ENCODE results near the gene SDHA.
"Not testable (repeated sequence)": the region's sequence is repeated elsewhere in the genome, so short reads cannot be mapped to it uniquely, and the experiment has no call there.

The SDHA gene

GRCh38 chr5:254322-254721, 36.2 kb downstream of the SDHA start:
- H3K4me1 ChIP-seq (ENCODE audit: control insufficient read depth, insufficient read depth, low read length) = not testable (repeated sequence)
- peaks cover 29% of the 10 kb centered on the region for H3K36me3 ChIP-seq (ENCODE audit: insufficient read depth, low read length)

GRCh38 chr5:255116-255515, 37.0 kb downstream of the SDHA start:
- H3K36me3 ChIP-seq (ENCODE audit: insufficient read depth, low read length) = peaks cover 29% of the 10 kb centered on the region
- not testable (repeated sequence) for H3K4me3 ChIP-seq (ENCODE audit: low read length); H3K4me2 ChIP-seq (ENCODE audit: low read length); H3K27me3 ChIP-seq (ENCODE audit: control insufficient read depth, insufficient read depth, low read length); H3K9me3 ChIP-seq (replicated peaks; ENCODE audit: low read length); H3K4me1 ChIP-seq (ENCODE audit: control insufficient read depth, insufficient read depth, low read length); H3K9ac ChIP-seq (ENCODE audit: low read depth, low read length)

More at GRCh38 chr5:254322-254721, 36.2 kb downstream of the SDHA start:
- not testable (repeated sequence) for H3K27me3 ChIP-seq (ENCODE audit: control insufficient read depth, insufficient read depth, low read length); H3K9ac ChIP-seq (ENCODE audit: low read depth, low read length); H3K4me3 ChIP-seq (ENCODE audit: low read length); H3K4me2 ChIP-seq (ENCODE audit: low read length); H3K9me3 ChIP-seq (replicated peaks; ENCODE audit: low read length)

GRCh38 chr5:256347-256746, 38.2 kb downstream of the SDHA start:
- not testable (repeated sequence) for H3K9ac ChIP-seq (ENCODE audit: low read depth, low read length); H3K4me3 ChIP-seq (ENCODE audit: low read length); H3K9me3 ChIP-seq (replicated peaks; ENCODE audit: low read length); H3K27me3 ChIP-seq (ENCODE audit: control insufficient read depth, insufficient read depth, low read length); H3K4me2 ChIP-seq (ENCODE audit: low read length); H3K4me1 ChIP-seq (ENCODE audit: control insufficient read depth, insufficient read depth, low read length)
- H3K36me3 ChIP-seq (ENCODE audit: insufficient read depth, low read length) = peaks cover 29% of the 10 kb centered on the region

- Histone ChIP-seq H3K9me3 (replicated peaks; ENCODE audit: low read length) (no peaks in the 10 kb centered on the region), H3K9ac (ENCODE audit: low read depth, low read length) (no peak overlapping the region), H3K36me3 (ENCODE audit: insufficient read depth, low read length) (peaks cover 29% of the 10 kb centered on the region), H3K4me3 (ENCODE audit: low read length) (no peak overlapping the region), H3K4me2 (ENCODE audit: low read length) (no peak overlapping the region), H3K4me1 (ENCODE audit: control insufficient read depth, insufficient read depth, low read length) (no peaks in the 10 kb centered on the region), H3K27me3 (ENCODE audit: control insufficient read depth, insufficient read depth, low read length) (no peaks in the 10 kb centered on the region)
Observed at GRCh38 chr5:257148-257547, 39.0 kb downstream of the SDHA start.

- peak overlapping the region; percentile 67 for H3K9ac ChIP-seq (ENCODE audit: low read depth, low read length)
- H3K27me3 ChIP-seq (ENCODE audit: control insufficient read depth, insufficient read depth, low read length); H3K9me3 ChIP-seq (replicated peaks; ENCODE audit: low read length); H3K4me3 ChIP-seq (ENCODE audit: low read length): not testable (repeated sequence)
- peak overlapping the region; percentile 28 for H3K4me2 ChIP-seq (ENCODE audit: low read length)
- H3K4me1 ChIP-seq (ENCODE audit: control insufficient read depth, insufficient read depth, low read length) = peaks cover 34% of the 10 kb centered on the region
- peaks cover 21% of the 10 kb centered on the region for H3K36me3 ChIP-seq (ENCODE audit: insufficient read depth, low read length)
Observed at GRCh38 chr5:263275-263974, 45.3 kb downstream of the SDHA start.

- Histone ChIP-seq H3K9me3 (replicated peaks; ENCODE audit: low read length) (no peaks in the 10 kb centered on the region), H3K9ac (ENCODE audit: low read depth, low read length) (peak overlapping the region; percentile 67), H3K4me2 (ENCODE audit: low read length) (no peak overlapping the region), H3K4me1 (ENCODE audit: control insufficient read depth, insufficient read depth, low read length) (peaks cover 34% of the 10 kb centered on the region), H3K4me3 (ENCODE audit: low read length) (no peak overlapping the region), H3K27me3 (ENCODE audit: control insufficient read depth, insufficient read depth, low read length) (no peaks in the 10 kb centered on the region), H3K36me3 (ENCODE audit: insufficient read depth, low read length) (peaks cover 20% of the 10 kb centered on the region)
Observed at GRCh38 chr5:264338-264737, 46.2 kb downstream of the SDHA start.

- not testable (repeated sequence) for H3K9ac ChIP-seq (ENCODE audit: low read depth, low read length); H3K27me3 ChIP-seq (ENCODE audit: control insufficient read depth, insufficient read depth, low read length); H3K9me3 ChIP-seq (replicated peaks; ENCODE audit: low read length); H3K4me3 ChIP-seq (ENCODE audit: low read length)
- Histone ChIP-seq H3K4me2 (ENCODE audit: low read length) (peak overlapping the region; percentile 52), H3K36me3 (ENCODE audit: insufficient read depth, low read length) (peaks cover 20% of the 10 kb centered on the region), H3K4me1 (ENCODE audit: control insufficient read depth, insufficient read depth, low read length) (peaks cover 39% of the 10 kb centered on the region)
Observed at GRCh38 chr5:266311-267026, 48.3 kb downstream of the SDHA start.

- Histone ChIP-seq H3K27me3 (ENCODE audit: control insufficient read depth, insufficient read depth, low read length) (no peaks in the 10 kb centered on the region), H3K4me1 (ENCODE audit: control insufficient read depth, insufficient read depth, low read length) (peaks cover 39% of the 10 kb centered on the region), H3K9me3 (replicated peaks; ENCODE audit: low read length) (no peaks in the 10 kb centered on the region), H3K4me2 (ENCODE audit: low read length) (no peak overlapping the region), H3K36me3 (ENCODE audit: insufficient read depth, low read length) (peaks cover 20% of the 10 kb centered on the region), H3K9ac (ENCODE audit: low read depth, low read length) (no peak overlapping the region), H3K4me3 (ENCODE audit: low read length) (no peak overlapping the region)
Observed at GRCh38 chr5:267716-268115, 49.6 kb downstream of the SDHA start.

- H3K4me1 ChIP-seq (ENCODE audit: control insufficient read depth, insufficient read depth, low read length) = peaks cover 20% of the 10 kb centered on the region
- H3K9me3 ChIP-seq (replicated peaks; ENCODE audit: low read length) = no peaks in the 10 kb centered on the region
- H3K27me3 ChIP-seq (ENCODE audit: control insufficient read depth, insufficient read depth, low read length) = no peaks in the 10 kb centered on the region
- H3K36me3 ChIP-seq (ENCODE audit: insufficient read depth, low read length) = peaks cover 26% of the 10 kb centered on the region
- no peak overlapping the region for H3K4me2 ChIP-seq (ENCODE audit: low read length)
- H3K4me3 ChIP-seq (ENCODE audit: low read length) = no peak overlapping the region
- H3K9ac ChIP-seq (ENCODE audit: low read depth, low read length) = peak overlapping the region; percentile 85
Observed at GRCh38 chr5:270340-270739, 52.2 kb downstream of the SDHA start.

- not testable (repeated sequence) for H3K27me3 ChIP-seq (ENCODE audit: control insufficient read depth, insufficient read depth, low read length); H3K9me3 ChIP-seq (replicated peaks; ENCODE audit: low read length); H3K4me1 ChIP-seq (ENCODE audit: control insufficient read depth, insufficient read depth, low read length)
- Histone ChIP-seq H3K4me2 (ENCODE audit: low read length) (peak overlapping the region; percentile 74), H3K9ac (ENCODE audit: low read depth, low read length) (peak overlapping the region; percentile 92), H3K36me3 (ENCODE audit: insufficient read depth, low read length) (peaks cover 21% of the 10 kb centered on the region), H3K4me3 (ENCODE audit: low read length) (peak overlapping the region; percentile 96)
Observed at GRCh38 chr5:271828-272167, 53.7 kb downstream of the SDHA start.

- H3K4me3 ChIP-seq (ENCODE audit: low read length) = peak overlapping the region; percentile 64
- H3K27me3 ChIP-seq (ENCODE audit: control insufficient read depth, insufficient read depth, low read length); H3K4me1 ChIP-seq (ENCODE audit: control insufficient read depth, insufficient read depth, low read length); H3K9me3 ChIP-seq (replicated peaks; ENCODE audit: low read length); H3K9ac ChIP-seq (ENCODE audit: low read depth, low read length): not testable (repeated sequence)
- peaks cover 19% of the 10 kb centered on the region for H3K36me3 ChIP-seq (ENCODE audit: insufficient read depth, low read length)
- peak overlapping the region; percentile 71 for H3K4me2 ChIP-seq (ENCODE audit: low read length)
Observed at GRCh38 chr5:273091-273490, 55.0 kb downstream of the SDHA start.

- H3K9ac ChIP-seq (ENCODE audit: low read depth, low read length); H3K9me3 ChIP-seq (replicated peaks; ENCODE audit: low read length); H3K27me3 ChIP-seq (ENCODE audit: control insufficient read depth, insufficient read depth, low read length); H3K4me1 ChIP-seq (ENCODE audit: control insufficient read depth, insufficient read depth, low read length): not testable (repeated sequence)
- Histone ChIP-seq H3K4me2 (ENCODE audit: low read length) (peak overlapping the region; percentile 71), H3K4me3 (ENCODE audit: low read length) (peak overlapping the region; percentile 64), H3K36me3 (ENCODE audit: insufficient read depth, low read length) (peaks cover 19% of the 10 kb centered on the region)
Observed at GRCh38 chr5:273491-273890, 55.4 kb downstream of the SDHA start.
